Neural crest cell (in vitro differentiated cells): Measurements from ENCODE around the gene SLC6A19. TPM values are rescaled to one million over a fixed set of nuclear protein-coding genes. Genes with fewer than 3 reads are reported as not detected.

ENCODE experiments used
- DNase-seq: peaks from one replicate; pipeline ENCODE4 v3.0.0; 2021; ENCODE audit warnings: low read depth, mixed read lengths, low spot score
- H3K27ac Mint-ChIP-seq: one replicate; pipeline ENCODE4 v1.8.0; 2021; ENCODE audit warnings: mild to moderate bottlenecking, mixed read lengths; ENCODE audit not compliant: unreplicated experiment
- H3K27me3 Mint-ChIP-seq: 2 replicates; pipeline ENCODE4 v1.8.0; 2021; ENCODE audit warnings: low read depth, mild to moderate bottlenecking, mixed read lengths
- H3K36me3 Mint-ChIP-seq: 2 replicates; pipeline ENCODE4 v1.8.0; 2021; ENCODE audit warnings: low read depth, mild to moderate bottlenecking, mixed read lengths
- H3K4me1 Mint-ChIP-seq: 2 replicates; pipeline ENCODE4 v1.8.0; 2021; ENCODE audit warnings: mixed read lengths
- H3K4me3 Mint-ChIP-seq: one replicate; pipeline ENCODE4 v1.8.0; 2021; ENCODE audit warnings: mild to moderate bottlenecking, mixed read lengths
- H3K9me3 Mint-ChIP-seq: 2 replicates; pipeline ENCODE4 v1.8.0; 2021; ENCODE audit warnings: mixed read lengths
- CTCF ChIP-seq: fragments of 200-600 bp; sonication (generic); conservative IDR thresholded peaks from 2 replicates; pipeline ENCODE4 v1.5.0; 2021; ENCODE audit warnings: antibody characterized with exemption, mild to moderate bottlenecking
- total RNA-seq: library from RNA; stranded (reverse); gene quantifications from 2 replicates; pipeline ENCODE4 v1.2.1, GENCODE V29; 2021

SLC6A19 gene
- total RNA-seq, 1 donor from 2014 or later: not detected

- DNase-seq: no peak
- Mint-ChIP-seq H3K27ac (no peak overlapping the region), H3K9me3 (no peaks in the 10 kb centered on the region), H3K27me3 (no peaks in the 10 kb centered on the region), H3K4me3 (no peak overlapping the region), H3K36me3 (no peaks in the 10 kb centered on the region), H3K4me1 (no peaks in the 10 kb centered on the region)
- TF ChIP-seq CTCF: no peak
Observed at GRCh38 chr5:1257841-1258240, 56.4 kb downstream of the SLC6A19 start.

- Mint-ChIP-seq H3K36me3 (no peaks in the 10 kb centered on the region), H3K27me3 (no peaks in the 10 kb centered on the region), H3K4me1 (no peaks in the 10 kb centered on the region), H3K4me3 (no peak overlapping the region), H3K9me3 (no peaks in the 10 kb centered on the region), H3K27ac (no peak overlapping the region)
- DNase-seq: no peak
- no peak for TF ChIP-seq CTCF
Observed at GRCh38 chr5:1259806-1260480, 58.5 kb downstream of the SLC6A19 start.

GRCh38 chr5:1261643-1262042, 60.2 kb downstream of the SLC6A19 start:
- H3K9me3 Mint-ChIP-seq: no peaks in the 10 kb centered on the region

GRCh38 chr5:1262381-1262780, 61.0 kb downstream of the SLC6A19 start:
- Mint-ChIP-seq H3K9me3 (no peaks in the 10 kb centered on the region), H3K27me3 (no peaks in the 10 kb centered on the region), H3K27ac (no peak overlapping the region), H3K36me3 (no peaks in the 10 kb centered on the region), H3K4me1 (no peaks in the 10 kb centered on the region), H3K4me3 (no peak overlapping the region)
- DNase-seq: no peak
- no peak for TF ChIP-seq CTCF

More at GRCh38 chr5:1261643-1262042, 60.2 kb downstream of the SLC6A19 start:
- no peak for TF ChIP-seq CTCF
- no peaks in the 10 kb centered on the region for H3K36me3 Mint-ChIP-seq
- no peak overlapping the region for H3K27ac Mint-ChIP-seq
- no peak for DNase-seq
- H3K4me1 Mint-ChIP-seq: no peaks in the 10 kb centered on the region
- H3K27me3 Mint-ChIP-seq: no peaks in the 10 kb centered on the region
- H3K4me3 Mint-ChIP-seq: no peak overlapping the region

GRCh38 chr5:1264211-1264610, 62.8 kb downstream of the SLC6A19 start:
- H3K27me3 Mint-ChIP-seq: no peaks in the 10 kb centered on the region
- H3K9me3 Mint-ChIP-seq: no peaks in the 10 kb centered on the region
- no peak overlapping the region for H3K4me3 Mint-ChIP-seq
- no peaks in the 10 kb centered on the region for H3K4me1 Mint-ChIP-seq
- DNase-seq: no peak
- no peak for TF ChIP-seq CTCF
- H3K36me3 Mint-ChIP-seq: no peaks in the 10 kb centered on the region
- no peak overlapping the region for H3K27ac Mint-ChIP-seq
